ENCODE results near the gene C9orf50. TPM values are rescaled to one million over a fixed set of nuclear protein-coding genes. Genes with fewer than 3 reads are reported as not detected.

The C9orf50 gene
- total and polyA plus RNA-seq, 10 donors, result 0.12 to 0.46 (median 0.19) TPM; not detected in 6

DNA sequence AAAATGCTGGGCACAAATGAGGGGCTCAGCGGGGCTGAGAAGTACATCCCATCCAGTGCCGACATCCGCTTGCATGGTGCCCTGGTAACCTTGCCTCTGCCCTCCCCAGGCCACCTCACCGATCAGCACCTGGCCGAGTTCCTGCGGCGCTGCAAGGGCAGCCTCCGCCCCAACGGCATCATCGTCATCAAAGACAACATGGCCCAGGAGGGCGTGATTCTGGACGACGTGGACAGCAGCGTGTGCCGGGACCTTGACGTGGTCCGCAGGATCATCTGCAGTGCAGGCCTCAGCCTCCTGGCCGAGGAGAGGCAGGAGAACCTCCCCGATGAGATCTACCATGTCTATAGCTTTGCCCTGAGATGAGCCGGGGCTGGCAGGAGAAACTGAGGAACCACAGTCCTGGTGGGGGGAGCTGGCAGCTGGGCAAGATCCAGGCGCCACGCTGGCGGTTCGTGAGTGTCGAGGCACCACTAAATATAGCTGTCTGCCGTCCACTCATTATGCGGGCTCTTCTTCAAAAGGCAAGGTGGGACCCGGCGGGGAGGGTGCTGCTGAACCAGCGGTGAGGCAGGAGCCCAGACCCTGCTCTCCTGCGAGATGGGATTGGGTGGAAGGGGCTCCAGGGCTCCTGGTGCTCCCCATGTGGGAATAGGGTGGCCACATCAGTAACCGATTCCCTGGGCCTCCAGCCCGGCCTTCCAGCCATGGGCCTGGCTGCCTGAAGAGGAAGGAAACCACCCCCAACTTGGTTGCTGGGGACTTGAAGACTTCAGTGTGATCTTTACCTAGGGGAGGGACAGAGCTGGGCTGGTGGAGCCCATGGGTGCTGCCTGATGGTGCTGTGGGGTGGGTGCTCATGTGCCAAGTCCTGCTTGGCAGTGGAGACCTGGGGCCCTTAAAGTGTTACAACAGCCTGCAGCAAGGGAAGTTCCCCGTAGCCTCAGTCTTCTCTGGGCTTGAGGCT, 14.5 kb upstream of the C9orf50 start:
- peaks cover 12 to 95% (median 58%) of the 10 kb centered on the region in 6 donors for H3K4me1 ChIP-seq
- intact Hi-C loops (cut with DNase I; ENCODE audit: low total_unique reads), result no loop called here
- DNase-seq, result no peak
- no peaks in the 10 kb centered on the region for H3K27me3 ChIP-seq (replicated peaks in 1 of 7)
- H3K4me3 ChIP-seq, result no peak overlapping the region
- no peaks in the 10 kb centered on the region for H3K9me3 ChIP-seq
- peaks cover 0 to 96% (median 72%) of the 10 kb centered on the region in 6 donors for H3K36me3 ChIP-seq
- 88 to 93% (median 92%) methylated on average over 24 to 34 of the region's 34 CpGs for WGBS, 5 donors
- peak in 2 of 3 donors; percentile 27 to 68 for TF ChIP-seq POLR2AphosphoS5 (IDR thresholded peaks at IDR 0.05)
- no peak for TF ChIP-seq POLR2A (IDR thresholded peaks at IDR 0.05)
- peak overlapping the region in 4 of 8 donors; percentile 4 to 41 (median 26) for H3K27ac ChIP-seq

DNA sequence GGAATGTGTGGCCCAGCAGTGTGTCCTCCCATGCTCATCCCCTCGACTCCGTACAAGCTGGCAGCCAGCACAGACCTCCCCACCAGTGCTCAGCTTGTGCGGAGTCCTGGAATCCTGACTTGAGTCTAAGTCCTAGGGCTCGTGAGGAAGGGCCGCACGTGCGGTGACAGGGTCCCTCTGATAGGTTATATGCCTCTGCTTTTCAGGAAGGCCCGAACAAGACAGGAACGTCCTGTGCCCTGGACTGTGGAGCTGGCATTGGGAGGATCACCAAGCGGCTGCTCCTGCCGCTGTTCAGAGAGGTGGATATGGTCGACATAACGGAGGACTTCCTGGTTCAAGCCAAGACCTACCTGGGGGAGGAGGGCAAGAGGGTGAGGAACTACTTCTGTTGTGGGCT, 12.9 kb upstream of the C9orf50 start:
- Histone ChIP-seq H3K4me1 (peaks cover 11 to 95% (median 59%) of the 10 kb centered on the region in 6 donors), H3K36me3 (peaks cover 0 to 97% (median 66%) of the 10 kb centered on the region in 6 donors), H3K9me3 (no peaks in the 10 kb centered on the region), H3K27me3 (replicated peaks in 1 of 7) (no peaks in the 10 kb centered on the region), H3K27ac (no peak overlapping the region), H3K4me3 (no peak overlapping the region)
- no peak for DNase-seq
- WGBS, 5 donors, result 83 to 92% (median 84%) methylated on average over 12 to 13 of the region's 13 CpGs
- no peak for TF ChIP-seq POLR2A (IDR thresholded peaks at IDR 0.05)
- TF ChIP-seq POLR2AphosphoS5 (IDR thresholded peaks at IDR 0.05), result peak; percentile 10 to 44 (median 44)
- TF ChIP-seq, protein P1, sequence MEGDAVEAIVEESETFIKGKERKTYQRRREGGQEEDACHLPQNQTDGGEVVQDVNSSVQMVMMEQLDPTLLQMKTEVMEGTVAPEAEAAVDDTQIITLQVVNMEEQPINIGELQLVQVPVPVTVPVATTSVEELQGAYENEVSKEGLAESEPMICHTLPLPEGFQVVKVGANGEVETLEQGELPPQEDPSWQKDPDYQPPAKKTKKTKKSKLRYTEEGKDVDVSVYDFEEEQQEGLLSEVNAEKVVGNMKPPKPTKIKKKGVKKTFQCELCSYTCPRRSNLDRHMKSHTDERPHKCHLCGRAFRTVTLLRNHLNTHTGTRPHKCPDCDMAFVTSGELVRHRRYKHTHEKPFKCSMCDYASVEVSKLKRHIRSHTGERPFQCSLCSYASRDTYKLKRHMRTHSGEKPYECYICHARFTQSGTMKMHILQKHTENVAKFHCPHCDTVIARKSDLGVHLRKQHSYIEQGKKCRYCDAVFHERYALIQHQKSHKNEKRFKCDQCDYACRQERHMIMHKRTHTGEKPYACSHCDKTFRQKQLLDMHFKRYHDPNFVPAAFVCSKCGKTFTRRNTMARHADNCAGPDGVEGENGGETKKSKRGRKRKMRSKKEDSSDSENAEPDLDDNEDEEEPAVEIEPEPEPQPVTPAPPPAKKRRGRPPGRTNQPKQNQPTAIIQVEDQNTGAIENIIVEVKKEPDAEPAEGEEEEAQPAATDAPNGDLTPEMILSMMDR (IDR thresholded peaks at IDR 0.05 in 8 of 11, conservative IDR thresholded peaks at IDR 0.05 in 3 of 11), result no peak
- intact Hi-C loops (cut with DNase I; ENCODE audit: low total_unique reads), result no loop called here

DNA sequence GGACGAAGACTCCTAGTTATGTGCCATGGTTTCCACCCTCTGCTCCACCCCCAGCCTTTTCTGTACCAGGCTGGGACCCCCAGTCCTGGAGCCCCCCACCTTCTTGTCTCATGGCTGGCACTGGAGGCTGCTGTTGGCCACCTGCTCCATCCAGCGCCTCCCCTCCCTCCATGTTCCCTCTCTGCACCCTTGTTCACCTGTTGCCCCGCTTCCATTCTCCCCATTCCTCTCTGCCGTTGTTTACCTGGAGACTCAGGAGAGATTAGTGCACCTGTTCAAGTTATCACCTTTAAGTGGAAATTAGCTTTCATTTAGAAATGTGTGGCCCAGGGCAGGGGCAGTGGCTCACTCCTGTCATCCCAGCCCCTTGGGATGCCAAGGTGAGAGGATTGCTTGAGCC, 12.3 kb upstream of the C9orf50 start:
- 92 to 97% (median 94%) methylated on average over 4 of the region's 4 CpGs for WGBS, 5 donors
- Histone ChIP-seq H3K4me3 (no peak overlapping the region), H3K36me3 (peaks cover 0 to 95% (median 60%) of the 10 kb centered on the region in 6 donors), H3K27me3 (replicated peaks in 1 of 7) (no peaks in the 10 kb centered on the region), H3K27ac (peak overlapping the region in 1 of 8 donors; percentile 8), H3K4me1 (peaks cover 16 to 95% (median 61%) of the 10 kb centered on the region in 6 donors), H3K9me3 (no peaks in the 10 kb centered on the region)
- no peak for DNase-seq
- TF ChIP-seq, protein P1 (IDR thresholded peaks at IDR 0.05 in 8 of 11, conservative IDR thresholded peaks at IDR 0.05 in 3 of 11), result no peak
- TF ChIP-seq POLR2AphosphoS5 (IDR thresholded peaks at IDR 0.05) (no peak), POLR2A (IDR thresholded peaks at IDR 0.05) (no peak)
- intact Hi-C loops (cut with DNase I; ENCODE audit: low total_unique reads), result no loop called here

DNA sequence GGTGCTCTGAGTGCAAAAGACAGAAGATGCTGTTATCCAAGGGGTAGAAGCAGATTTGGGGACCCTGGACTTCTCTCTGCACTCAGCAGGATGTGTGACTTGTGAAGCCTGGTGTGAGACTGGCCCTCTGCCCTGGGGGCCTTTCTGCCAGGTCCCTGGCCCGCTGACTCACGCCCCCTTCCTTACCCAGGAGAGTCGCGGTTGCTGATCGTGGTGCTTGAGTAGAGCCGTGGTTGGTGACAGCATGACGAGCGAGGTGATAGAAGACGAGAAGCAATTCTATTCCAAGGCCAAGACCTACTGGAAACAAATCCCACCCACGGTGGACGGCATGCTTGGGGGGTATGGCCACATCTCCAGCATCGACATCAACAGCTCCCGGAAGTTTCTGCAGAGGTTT, 11.6 kb upstream of the C9orf50 start:
- Histone ChIP-seq H3K36me3 (peaks cover 0 to 92% (median 52%) of the 10 kb centered on the region in 6 donors), H3K9me3 (no peaks in the 10 kb centered on the region), H3K4me3 (no peak overlapping the region), H3K4me1 (peaks cover 20 to 95% (median 67%) of the 10 kb centered on the region in 6 donors), H3K27ac (peak overlapping the region in 1 of 8 donors; percentile 8), H3K27me3 (replicated peaks in 1 of 7) (no peaks in the 10 kb centered on the region)
- intact Hi-C loops (cut with DNase I; ENCODE audit: low total_unique reads), result no loop called here
- DNase-seq, result no peak
- TF ChIP-seq POLR2AphosphoS5 (IDR thresholded peaks at IDR 0.05) (peak in 1 of 3 donors; percentile 8), POLR2A (IDR thresholded peaks at IDR 0.05) (no peak)
- 71 to 88% (median 84%) methylated on average over 13 of the region's 13 CpGs for WGBS, 5 donors

DNA sequence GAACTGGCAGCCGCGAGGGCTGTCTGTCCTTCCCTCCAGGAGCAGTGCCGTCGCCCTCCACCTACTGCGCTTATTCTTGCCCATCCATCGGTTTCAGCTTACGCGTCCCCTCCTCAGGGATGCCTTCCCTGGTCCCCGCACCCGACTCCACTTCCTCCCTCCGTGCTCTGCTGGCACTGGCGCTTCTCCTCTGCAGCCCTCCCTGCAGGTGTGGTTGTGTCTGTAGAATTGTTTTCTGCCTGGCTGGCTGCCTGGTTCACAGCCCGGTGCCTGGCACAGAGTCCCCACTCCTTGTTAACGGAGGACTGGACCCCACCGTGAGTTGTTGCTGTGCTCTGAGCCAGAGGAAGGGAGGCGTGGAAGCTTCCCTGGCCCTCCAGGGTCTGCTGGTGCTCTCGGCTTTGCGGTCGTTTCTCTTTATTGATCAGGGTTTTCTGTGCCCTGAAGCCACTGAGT, 10.8 kb upstream of the C9orf50 start:
- Histone ChIP-seq H3K27ac (peak overlapping the region in 2 of 8 donors; percentile 18 to 97), H3K27me3 (replicated peaks in 1 of 7) (no peaks in the 10 kb centered on the region), H3K4me1 (peaks cover 26 to 95% (median 71%) of the 10 kb centered on the region in 6 donors), H3K4me3 (no peak overlapping the region), H3K9me3 (no peaks in the 10 kb centered on the region), H3K36me3 (peaks cover 0 to 84% (median 45%) of the 10 kb centered on the region in 6 donors)
- no peak for DNase-seq
- TF ChIP-seq, protein P1 (IDR thresholded peaks at IDR 0.05 in 8 of 11, conservative IDR thresholded peaks at IDR 0.05 in 3 of 11), result no peak
- peak in 1 of 3 donors; percentile 25 for TF ChIP-seq POLR2AphosphoS5 (IDR thresholded peaks at IDR 0.05)
- WGBS, 5 donors, result 73 to 90% (median 80%) methylated on average over 19 of the region's 19 CpGs
- intact Hi-C loops (cut with DNase I; ENCODE audit: low total_unique reads), result no loop called here

Measured in spleen (tissue), 11 donors.